ENCODE measurements around the gene COBL.

The COBL gene

DNA sequence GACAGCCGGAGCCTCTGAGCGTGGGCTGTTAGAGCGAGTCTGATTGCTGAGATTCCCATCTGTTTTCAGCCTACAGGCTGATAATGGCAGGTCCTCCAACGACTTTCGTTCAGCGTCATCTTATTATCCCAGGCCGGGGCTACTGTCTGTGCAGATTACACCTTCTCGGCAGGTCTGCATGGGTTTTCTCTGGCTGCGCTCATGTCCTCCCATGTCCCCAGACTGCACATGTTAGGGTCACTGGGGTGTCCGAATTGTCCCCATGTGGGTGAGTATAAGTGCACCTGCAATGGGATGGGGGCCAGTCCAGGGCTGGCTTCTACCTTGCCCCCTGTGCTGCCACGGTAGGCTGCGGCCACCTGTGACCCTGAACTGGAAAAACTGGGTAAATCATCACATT, 257.8 kb downstream of the COBL start:
- H3K27ac ChIP-seq: no peak overlapping the region
- no peaks in the 10 kb centered on the region for H3K4me1 ChIP-seq (ENCODE audit: control insufficient read depth in 1 of 2, insufficient read depth in 1 of 2, low read depth in 1 of 2, low read length in 1 of 2)
- no peaks in the 10 kb centered on the region for H3K36me3 ChIP-seq
- no peak overlapping the region for H3K4me3 ChIP-seq (ENCODE audit: low read depth in 1 of 2, low read length in 1 of 2)
- TF ChIP-seq, protein P1, sequence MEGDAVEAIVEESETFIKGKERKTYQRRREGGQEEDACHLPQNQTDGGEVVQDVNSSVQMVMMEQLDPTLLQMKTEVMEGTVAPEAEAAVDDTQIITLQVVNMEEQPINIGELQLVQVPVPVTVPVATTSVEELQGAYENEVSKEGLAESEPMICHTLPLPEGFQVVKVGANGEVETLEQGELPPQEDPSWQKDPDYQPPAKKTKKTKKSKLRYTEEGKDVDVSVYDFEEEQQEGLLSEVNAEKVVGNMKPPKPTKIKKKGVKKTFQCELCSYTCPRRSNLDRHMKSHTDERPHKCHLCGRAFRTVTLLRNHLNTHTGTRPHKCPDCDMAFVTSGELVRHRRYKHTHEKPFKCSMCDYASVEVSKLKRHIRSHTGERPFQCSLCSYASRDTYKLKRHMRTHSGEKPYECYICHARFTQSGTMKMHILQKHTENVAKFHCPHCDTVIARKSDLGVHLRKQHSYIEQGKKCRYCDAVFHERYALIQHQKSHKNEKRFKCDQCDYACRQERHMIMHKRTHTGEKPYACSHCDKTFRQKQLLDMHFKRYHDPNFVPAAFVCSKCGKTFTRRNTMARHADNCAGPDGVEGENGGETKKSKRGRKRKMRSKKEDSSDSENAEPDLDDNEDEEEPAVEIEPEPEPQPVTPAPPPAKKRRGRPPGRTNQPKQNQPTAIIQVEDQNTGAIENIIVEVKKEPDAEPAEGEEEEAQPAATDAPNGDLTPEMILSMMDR (IDR thresholded peaks at IDR 0.05): no peak
- H3K9me3 ChIP-seq: no peaks in the 10 kb centered on the region
- no peaks in the 10 kb centered on the region for H3K27me3 ChIP-seq

GRCh38 chr7:51055039-51055840, 261.4 kb downstream of the COBL start:
- no peaks in the 10 kb centered on the region for H3K36me3 ChIP-seq
- H3K4me3 ChIP-seq (ENCODE audit: low read depth in 1 of 2, low read length in 1 of 2): no peak overlapping the region
- TF ChIP-seq, protein P1 (IDR thresholded peaks at IDR 0.05): no peak
- H3K4me1 ChIP-seq (ENCODE audit: control insufficient read depth in 1 of 2, insufficient read depth in 1 of 2, low read depth in 1 of 2, low read length in 1 of 2): no peaks in the 10 kb centered on the region
- H3K9me3 ChIP-seq: no peaks in the 10 kb centered on the region
- no peak overlapping the region for H3K27ac ChIP-seq
- no peaks in the 10 kb centered on the region for H3K27me3 ChIP-seq

DNA sequence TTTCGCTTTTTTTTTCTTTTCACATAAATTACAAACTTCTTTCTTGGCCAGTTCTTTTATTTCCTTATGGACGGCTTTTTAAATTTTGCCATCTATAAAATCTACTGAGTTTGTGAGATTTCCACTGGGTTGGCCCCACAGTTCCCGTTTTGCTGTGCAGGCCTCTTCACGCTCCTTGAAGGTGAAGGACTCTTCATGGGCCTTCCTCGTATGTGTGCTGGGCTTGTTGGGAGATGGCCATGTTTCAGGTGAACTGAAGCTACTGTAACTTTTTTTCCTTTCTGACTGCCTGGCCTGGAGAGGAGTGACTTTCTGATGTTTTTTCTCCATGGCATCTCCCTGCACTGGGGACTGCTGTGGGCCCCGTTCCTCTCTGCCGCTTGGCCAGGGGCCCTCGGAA, 262.4 kb downstream of the COBL start:
- H3K36me3 ChIP-seq: no peaks in the 10 kb centered on the region
- TF ChIP-seq, protein P1 (IDR thresholded peaks at IDR 0.05): no peak
- no peaks in the 10 kb centered on the region for H3K9me3 ChIP-seq
- peaks cover 3% of the 10 kb centered on the region for H3K27me3 ChIP-seq
- H3K4me1 ChIP-seq (ENCODE audit: control insufficient read depth in 1 of 2, insufficient read depth in 1 of 2, low read depth in 1 of 2, low read length in 1 of 2): no peaks in the 10 kb centered on the region
- H3K27ac ChIP-seq: no peak overlapping the region
- H3K4me3 ChIP-seq (ENCODE audit: low read depth in 1 of 2, low read length in 1 of 2): no peak overlapping the region

DNA sequence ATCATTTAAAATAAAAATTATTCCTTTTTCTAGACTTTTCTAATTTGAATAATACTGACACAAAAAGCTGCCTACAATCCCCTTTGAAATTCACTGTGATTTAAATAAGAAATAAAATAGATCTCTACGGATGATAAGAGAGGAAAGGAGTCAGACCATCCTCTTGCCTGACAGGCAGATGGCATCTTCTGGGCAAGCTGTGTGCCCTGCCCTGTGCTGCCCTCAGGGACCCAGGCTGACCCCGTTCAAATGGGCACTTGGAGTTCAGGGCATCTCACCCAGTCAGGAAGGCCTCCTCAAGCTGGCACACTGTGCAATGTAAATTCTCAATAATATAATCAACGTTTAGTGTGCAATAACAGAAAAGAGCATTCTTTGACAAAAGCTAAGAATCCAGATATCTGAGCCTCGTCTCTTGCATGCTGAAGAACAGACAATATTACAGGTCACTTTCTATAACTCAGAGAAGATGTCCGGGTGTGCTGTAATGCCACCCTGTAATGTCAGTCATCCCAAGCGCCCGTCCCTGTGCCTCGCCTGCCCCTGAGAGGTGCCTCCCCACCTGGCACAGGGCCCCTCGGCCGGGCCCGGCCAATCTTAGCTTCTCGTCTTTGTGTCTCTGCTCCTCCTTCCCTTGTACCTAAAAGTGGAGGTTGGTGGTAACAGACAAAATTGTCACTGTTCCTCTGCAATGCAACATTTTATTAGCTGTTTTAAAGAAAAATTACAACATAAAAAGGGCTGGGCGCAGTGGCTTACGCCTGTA, 263.3 kb downstream of the COBL start:
- peaks cover 5% of the 10 kb centered on the region for H3K27me3 ChIP-seq
- H3K4me3 ChIP-seq (ENCODE audit: low read depth in 1 of 2, low read length in 1 of 2): no peak overlapping the region
- no peaks in the 10 kb centered on the region for H3K9me3 ChIP-seq
- TF ChIP-seq, protein P1 (IDR thresholded peaks at IDR 0.05): no peak
- no peaks in the 10 kb centered on the region for H3K4me1 ChIP-seq (ENCODE audit: control insufficient read depth in 1 of 2, insufficient read depth in 1 of 2, low read depth in 1 of 2, low read length in 1 of 2)
- no peaks in the 10 kb centered on the region for H3K36me3 ChIP-seq
- no peak overlapping the region for H3K27ac ChIP-seq

DNA sequence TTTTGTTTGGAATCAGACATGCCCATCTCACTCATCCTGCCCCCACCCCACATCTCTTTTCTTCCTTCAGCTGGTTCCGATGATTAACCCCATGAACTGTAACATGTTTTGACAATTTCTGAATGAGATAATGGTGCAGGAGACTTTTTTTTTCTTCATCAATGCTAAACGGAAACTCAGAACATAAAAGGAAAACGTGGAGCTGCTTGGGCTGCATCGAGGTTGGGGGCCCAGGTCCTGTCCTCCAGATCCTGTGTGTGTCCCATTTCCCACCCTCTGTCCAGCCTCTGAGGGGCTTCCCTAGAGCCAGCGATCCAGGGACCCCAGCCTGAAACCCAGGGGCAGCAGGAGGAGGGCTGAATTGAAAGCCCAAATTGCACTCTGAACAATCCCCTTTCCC, 270.1 kb downstream of the COBL start:
- no peak overlapping the region for H3K4me3 ChIP-seq (ENCODE audit: low read depth in 1 of 2, low read length in 1 of 2)
- H3K36me3 ChIP-seq: no peaks in the 10 kb centered on the region
- TF ChIP-seq, protein P1 (IDR thresholded peaks at IDR 0.05): no peak
- H3K4me1 ChIP-seq (ENCODE audit: control insufficient read depth in 1 of 2, insufficient read depth in 1 of 2, low read depth in 1 of 2, low read length in 1 of 2): no peaks in the 10 kb centered on the region
- peaks cover 5% of the 10 kb centered on the region for H3K27me3 ChIP-seq
- no peak overlapping the region for H3K27ac ChIP-seq
- no peaks in the 10 kb centered on the region for H3K9me3 ChIP-seq
